Stimulated activated CD4-positive, alpha-beta T cell treated with anti-CD3 and anti-CD28 coated beads, Interleukin-12 subunit alpha, Interleukin-12 subunit beta, amount 100 ng/mL, for 24 hours (primary cell): ENCODE measurements around the gene DAB1.

Source experiments
- DNase-seq, 2 experiments: peaks; one replicate each; pipeline ENCODE4 v3.0.0-alpha.2; 2020; ENCODE audit warnings: low read depth in 2 of 2

The DAB1 gene

DNA sequence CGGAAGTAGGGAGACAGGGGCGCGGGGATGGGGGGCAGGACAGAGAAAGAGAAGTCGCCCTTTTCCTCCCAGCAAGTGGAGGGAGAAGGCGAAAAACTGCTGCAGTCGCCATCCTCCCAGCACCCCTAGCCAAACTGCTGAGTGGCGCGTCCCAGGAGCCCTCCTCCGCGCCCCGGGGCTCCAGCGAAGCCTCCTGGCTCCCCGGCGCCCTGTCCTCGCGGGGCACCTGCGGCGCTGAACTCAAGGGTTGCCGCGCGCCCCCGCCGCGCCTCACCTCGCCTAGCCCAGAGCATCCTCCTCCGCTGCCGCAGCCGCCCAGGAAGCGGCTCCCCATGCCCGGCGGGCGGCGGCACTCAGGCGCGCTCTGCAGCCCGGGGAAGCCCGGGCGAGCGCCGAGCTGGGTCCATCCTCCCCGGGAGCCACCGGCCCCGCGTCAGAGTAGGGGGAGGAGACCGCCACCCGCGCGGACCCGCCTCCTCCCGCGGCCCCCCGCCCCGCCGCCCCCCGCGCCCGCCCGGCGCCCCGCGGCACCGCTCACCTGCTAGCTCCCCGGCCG lies at the start of gene DAB1:
Gene DAB1, minus strand, starts transcription at position 405 of the 556 bp plus-strand sequence. CDS start 133,030 bp downstream, outside the sequence.
- DNase-seq: no peak

GRCh38 chr1:57473448-57473847 lies 49.6 kb upstream of the DAB1 start:
- DNase-seq: no peak

DNA sequence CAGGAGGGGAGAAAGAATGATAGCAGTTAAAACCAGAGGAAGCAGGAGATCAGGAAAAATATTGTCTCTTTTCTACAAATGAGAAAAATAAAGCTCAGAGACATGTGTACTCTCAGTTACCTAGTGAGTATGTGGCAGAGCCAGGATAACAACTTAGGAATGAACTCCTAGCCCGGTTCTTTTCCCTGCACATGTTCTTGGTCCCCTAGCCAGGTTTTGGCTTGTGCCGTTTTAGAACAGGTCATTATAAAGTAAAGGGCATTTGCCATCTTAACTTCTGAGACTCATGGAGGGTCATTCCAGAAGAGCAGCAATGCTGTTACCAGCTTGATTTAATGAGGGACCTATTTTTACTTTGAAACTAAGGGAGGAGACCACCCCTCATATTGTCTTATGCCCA lies 48.1 kb upstream of the DAB1 start:
- DNase-seq: no peak

- DNase-seq: no peak
These were observed 46.2 kb upstream of the DAB1 start for GRCh38 chr1:57470036-57470435.

- DNase-seq: no peak
These were observed 45.0 kb upstream of the DAB1 start for GRCh38 chr1:57468641-57469523.

GRCh38 chr1:57467830-57468229 lies 44.0 kb upstream of the DAB1 start:
- no peak for DNase-seq

DNA sequence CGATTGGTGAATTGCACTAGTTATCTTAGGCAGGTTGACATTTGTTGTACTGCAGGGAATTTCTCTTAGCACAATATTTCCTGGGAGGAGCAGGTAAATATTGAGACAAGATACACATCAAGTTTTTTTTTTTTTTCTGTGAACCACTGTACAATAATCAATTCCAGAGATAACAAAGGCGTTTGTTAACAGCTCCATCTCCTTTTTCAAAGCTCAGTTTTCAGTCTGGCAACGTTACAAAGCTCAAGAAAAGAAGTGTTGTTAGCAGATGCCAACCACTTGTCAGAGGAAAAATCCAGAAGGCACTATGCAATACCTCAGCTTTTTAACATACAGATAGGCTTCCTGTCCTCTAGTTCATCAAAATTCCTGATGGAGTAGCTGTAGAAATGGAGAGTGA lies 40.9 kb upstream of the DAB1 start:
- no peak for DNase-seq

DNA sequence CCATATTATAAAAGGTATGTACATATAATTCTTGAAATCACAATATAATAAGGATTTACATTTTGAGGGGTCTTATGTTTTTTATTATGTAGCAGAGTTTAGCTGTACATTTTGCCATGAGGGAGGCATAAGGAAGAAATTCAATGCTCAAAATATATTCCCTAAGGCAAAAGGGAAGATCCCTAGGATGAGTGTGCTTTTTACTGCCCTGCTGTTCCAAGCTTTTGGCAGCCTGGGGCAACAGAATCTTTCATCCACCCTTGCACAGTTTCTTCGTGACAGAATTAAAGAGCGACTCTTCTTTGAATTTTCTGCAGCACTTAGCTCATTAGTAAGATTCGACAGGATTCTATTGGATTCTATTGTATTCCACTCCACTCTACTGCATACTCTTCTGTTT lies 39.5 kb upstream of the DAB1 start:
- no peak for DNase-seq

GRCh38 chr1:57461405-57461804 lies 37.5 kb upstream of the DAB1 start:
- DNase-seq: no peak

DNA sequence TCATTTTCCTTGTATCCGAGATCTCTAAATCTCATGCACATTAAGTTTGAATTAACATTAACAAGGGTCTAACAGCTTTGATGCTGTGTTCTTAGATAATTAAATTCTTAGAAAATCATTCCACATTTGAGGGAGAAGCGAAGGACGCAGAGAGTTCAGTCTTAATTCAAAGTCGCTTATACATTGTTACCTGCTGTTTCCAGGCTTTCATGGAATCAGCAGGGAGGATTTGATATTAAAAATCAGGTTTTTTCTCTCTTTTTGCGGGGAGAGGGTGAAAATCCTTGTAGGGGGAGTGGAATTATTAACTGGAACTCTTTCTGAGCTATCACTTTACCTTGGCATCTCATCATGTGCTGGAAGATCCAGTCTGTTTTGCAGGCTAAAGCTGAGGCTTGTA lies 27.7 kb upstream of the DAB1 start:
- no peak for DNase-seq

- DNase-seq: no peak
These were observed 27.1 kb upstream of the DAB1 start for GRCh38 chr1:57450981-57451380.

- DNase-seq: no peak
These were observed 23.7 kb upstream of the DAB1 start for GRCh38 chr1:57447551-57447950.

GRCh38 chr1:57443004-57443403 lies 19.1 kb upstream of the DAB1 start:
- no peak for DNase-seq

DNA sequence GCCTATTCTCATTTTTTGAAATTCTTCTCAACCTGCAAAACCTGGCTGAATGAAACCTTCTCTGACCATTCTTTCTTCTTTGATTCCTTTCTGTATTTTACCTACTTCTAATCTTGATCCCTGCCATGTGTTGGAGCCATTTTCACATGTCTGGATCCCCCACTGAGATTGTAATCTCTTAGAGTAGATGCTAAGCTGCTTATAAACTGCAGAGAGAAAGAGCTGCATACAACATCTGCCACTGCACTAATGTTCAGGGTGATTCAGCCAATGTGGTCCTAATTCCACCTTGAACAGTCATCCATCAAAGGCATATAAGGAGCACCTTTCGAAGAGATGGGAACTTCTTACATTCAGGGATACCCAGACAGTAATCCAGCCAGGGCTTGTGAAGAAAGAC lies 16.2 kb upstream of the DAB1 start:
- DNase-seq: no peak

DNA sequence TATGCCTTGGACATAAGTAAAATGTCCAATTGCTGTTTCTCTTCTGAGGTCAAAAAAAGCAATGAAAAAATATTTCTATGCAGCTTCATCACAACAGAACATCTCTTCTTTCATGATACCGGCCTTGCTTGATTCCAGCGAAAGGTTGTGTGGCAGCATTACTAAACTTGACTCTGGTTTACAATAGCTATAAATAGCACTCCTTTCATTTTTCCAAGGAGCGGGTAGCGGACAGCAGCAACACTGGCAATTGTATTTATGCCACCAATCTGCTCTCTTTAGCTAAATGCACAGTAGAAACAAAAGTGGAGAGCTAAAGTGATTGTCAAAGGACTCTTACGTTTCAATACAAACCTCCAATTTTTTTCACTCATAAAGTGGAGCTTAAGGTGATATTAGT lies 7.5 kb upstream of the DAB1 start:
- DNase-seq: no peak

- DNase-seq: no peak
These were observed 569 bp upstream of the DAB1 start for GRCh38 chr1:57424231-57425027.

DNA sequence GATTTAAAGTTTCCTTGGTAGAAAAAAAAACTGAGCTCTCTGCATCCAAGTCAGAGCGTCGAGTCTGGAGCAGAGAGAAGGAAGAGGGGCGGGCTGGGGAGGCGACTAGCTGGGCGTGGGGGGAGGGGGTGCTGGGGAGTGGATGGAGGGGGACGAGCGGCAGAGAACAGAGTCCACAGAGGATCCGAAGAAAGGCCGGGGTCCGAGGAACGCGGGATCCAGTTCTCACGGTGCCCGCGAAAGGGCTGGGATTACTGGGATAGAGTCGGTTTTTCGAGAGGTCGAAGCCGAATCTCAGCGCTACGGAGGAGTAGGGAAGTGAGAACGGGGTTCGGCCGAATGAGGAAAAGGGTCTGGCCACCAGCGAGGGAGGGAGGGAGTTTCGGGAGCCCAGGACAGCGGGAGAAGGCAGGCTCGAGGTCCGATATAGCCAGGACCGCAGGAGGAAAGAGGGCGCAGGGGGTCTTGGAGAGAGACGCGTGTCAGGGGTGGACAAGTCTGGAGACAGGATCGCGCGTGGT lies 665 bp downstream of the DAB1 start:
- no peak for DNase-seq

- no peak for DNase-seq
These were observed 1.4 kb downstream of the DAB1 start for GRCh38 chr1:57422271-57423134.

- DNase-seq: no peak
These were observed 2.1 kb downstream of the DAB1 start for GRCh38 chr1:57421806-57422205.

DNA sequence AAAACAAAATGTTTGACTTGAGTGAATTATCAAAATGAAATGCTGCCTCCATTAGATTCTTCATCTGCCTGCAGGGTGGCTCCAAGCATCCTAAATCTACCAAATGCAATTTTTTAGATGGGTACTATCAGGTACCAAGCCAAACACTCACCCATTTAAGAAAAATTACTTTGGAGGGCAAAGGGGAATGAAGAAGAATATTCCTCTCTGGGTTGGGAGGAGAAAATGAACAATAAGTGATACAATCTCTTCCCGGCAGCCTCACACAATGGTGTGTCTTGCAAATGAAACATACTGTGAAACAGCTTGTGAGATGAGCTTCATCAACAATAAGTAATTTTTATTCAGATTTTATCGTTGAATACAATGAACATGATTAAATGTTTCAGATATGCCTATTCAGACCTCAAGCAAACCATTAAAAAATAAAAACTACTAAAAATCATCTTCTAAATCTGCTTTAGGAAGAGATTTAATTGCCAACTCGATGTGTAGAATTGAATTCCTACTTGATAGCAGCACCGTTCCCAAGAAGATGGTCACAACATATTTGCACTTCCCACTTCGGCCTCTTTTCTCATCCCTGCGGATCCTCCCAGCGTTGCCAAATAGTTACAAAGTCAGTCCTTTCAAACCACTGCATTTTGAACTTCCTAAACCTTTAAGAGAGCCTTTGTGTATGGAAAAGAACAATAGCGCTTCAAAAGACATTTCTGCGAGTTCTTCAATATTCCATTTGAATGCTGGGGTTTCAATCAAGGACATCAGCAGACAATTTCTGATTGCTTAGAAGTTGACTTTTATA lies 2.7 kb downstream of the DAB1 start:
- DNase-seq: no peak

GRCh38 chr1:57418971-57419370 lies 4.9 kb downstream of the DAB1 start:
- DNase-seq: no peak
